ENCODE data around the gene PSTPIP1.

The PSTPIP1 gene

GRCh38 chr15:76998663-76999285 is 3.8 kb downstream of the PSTPIP1 start:
- DNase-seq (ENCODE audit: low read depth in 1 of 2, low spot score in 1 of 2) = no peak

DNA sequence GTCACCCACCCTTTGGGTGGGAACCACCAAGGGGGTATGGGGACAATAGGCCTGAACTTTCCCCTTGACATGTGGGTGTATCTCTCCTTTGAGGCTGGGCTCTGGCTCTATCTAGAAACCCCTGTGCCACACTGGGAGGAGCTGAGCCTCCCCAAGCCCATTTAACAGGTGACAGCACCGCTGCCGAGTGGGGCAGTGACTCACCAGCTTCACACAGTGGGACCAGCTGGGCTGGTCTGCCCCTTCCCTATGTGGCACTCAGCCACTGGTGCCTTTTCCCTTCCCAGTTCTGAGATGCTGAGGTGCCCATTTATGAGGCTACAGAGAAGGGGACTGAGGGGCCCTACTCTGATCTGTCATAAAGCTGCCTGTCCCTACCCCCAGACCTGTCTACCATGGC is 5.1 kb downstream of the PSTPIP1 start:
- DNase-seq (ENCODE audit: low read depth in 1 of 2, low spot score in 1 of 2) = no peak

DNA sequence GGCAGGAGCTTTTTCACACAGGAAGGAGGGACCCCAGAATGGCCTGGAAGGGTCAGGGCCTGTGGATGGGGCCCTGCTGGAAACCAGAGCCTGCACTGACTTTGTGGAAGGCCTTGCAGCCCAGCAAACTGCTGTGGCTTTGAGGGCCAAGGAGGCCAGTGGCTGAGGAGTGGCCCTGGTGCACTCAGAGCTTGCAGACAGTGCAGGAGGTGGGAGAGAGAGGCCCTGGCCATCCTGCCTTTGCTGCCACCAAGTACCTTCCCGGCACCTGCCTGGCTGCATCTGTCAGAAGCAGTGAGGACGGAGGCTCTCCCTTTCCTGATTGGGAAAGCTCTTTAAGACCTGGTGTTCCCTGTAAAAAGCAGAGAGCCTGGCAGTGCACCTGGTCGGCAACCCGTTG is 6.4 kb downstream of the PSTPIP1 start:
- no peak for DNase-seq (ENCODE audit: low read depth in 1 of 2, low spot score in 1 of 2)

DNA sequence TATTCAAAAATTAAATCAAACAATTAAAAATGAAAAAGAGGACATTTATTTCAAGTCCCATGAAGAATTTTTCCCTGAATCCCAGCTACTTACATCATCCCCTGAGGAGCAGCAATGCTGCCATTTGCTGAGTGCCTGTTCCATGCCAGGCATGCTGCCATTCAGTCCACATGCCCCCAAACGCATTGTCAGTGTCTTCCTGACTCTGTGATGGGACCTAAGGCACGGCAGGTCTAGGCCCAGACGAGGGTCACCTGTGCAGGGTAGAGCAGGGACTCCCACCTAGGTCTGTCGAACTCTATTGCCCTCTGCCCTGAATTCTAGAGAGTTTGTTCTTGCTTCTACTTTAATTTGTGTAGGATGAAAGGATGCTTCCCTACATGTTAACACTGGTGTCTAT is 7.0 kb downstream of the PSTPIP1 start:
- DNase-seq (ENCODE audit: low read depth in 1 of 2, low spot score in 1 of 2) = no peak

DNA sequence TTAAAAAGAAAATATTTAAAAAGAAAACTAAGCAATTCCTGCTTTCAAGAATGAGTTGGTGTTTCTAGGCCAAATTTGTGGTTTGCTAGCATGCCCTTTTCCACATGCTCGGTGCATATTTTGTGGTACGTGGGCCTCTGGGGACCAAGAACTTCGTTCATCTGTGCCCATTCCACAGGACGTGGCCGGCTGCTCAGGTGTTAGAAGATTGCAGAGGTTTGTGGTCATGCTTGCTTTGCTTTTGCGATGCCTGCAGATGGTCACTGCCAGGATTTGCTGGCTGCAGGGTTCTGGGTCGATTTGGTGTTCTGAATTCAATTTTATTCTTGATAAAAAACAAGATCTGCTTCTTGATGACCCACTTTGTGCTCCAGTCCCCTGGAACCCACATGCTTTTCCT is 7.5 kb downstream of the PSTPIP1 start:
- no peak for DNase-seq (ENCODE audit: low read depth in 1 of 2, low spot score in 1 of 2)

GRCh38 chr15:77002954-77003912 is 8.3 kb downstream of the PSTPIP1 start:
- DNase-seq (ENCODE audit: low read depth in 1 of 2, low spot score in 1 of 2) = peak; percentile 36 to 42

DNA sequence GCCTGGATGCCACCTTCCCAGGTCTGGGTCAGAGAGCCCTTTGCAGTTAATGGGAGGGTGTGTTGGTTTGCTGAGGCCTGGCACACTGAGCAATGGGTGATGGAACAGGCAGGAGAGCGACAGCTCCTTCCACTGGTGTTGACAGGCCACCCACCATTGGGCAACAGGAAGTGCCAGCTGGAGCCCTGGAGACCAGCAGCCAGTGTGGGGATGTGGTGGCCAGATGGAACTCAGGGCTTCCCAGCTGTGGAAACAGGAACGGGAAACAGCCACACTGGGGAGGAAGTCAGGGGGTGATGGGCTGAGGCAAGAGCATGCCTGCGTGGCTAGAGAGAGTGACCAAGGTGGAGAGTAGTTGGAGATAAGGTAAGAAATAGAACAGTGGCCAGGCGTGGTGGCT is 9.3 kb downstream of the PSTPIP1 start:
- DNase-seq (ENCODE audit: low read depth in 1 of 2, low spot score in 1 of 2) = no peak

DNA sequence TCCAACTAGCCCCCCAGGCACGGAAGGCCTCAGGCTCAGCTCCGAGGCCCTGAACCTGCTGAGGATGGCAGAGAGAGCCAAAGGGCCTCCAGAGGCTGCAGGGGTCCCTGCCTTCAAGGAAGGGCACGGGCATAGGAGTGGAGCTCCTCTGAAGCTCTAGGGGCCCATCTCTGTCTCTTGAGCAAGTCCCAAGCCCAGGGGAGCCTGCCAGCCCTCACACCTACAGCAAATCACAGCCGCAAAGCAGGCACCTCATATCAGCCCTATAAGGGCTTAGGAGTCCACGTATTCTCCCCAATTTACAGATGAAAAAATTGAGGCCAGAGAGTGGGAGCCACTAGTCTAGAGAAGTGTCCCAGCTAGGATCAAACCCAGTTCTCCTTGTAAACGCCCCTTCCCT is 14.2 kb downstream of the PSTPIP1 start:
- no peak for DNase-seq (ENCODE audit: low read depth in 1 of 2, low spot score in 1 of 2)

GRCh38 chr15:77009646-77010311 is 14.9 kb downstream of the PSTPIP1 start:
- DNase-seq (ENCODE audit: low read depth in 1 of 2, low spot score in 1 of 2) = no peak

- DNase-seq (ENCODE audit: low read depth in 1 of 2, low spot score in 1 of 2) = no peak
Observed at GRCh38 chr15:77010312-77010686, 15.4 kb downstream of the PSTPIP1 start.

GRCh38 chr15:77010857-77011256 is 15.9 kb downstream of the PSTPIP1 start:
- DNase-seq (ENCODE audit: low read depth in 1 of 2, low spot score in 1 of 2) = no peak

- no peak for DNase-seq (ENCODE audit: low read depth in 1 of 2, low spot score in 1 of 2)
Observed at GRCh38 chr15:77012117-77012712, 17.3 kb downstream of the PSTPIP1 start.

DNA sequence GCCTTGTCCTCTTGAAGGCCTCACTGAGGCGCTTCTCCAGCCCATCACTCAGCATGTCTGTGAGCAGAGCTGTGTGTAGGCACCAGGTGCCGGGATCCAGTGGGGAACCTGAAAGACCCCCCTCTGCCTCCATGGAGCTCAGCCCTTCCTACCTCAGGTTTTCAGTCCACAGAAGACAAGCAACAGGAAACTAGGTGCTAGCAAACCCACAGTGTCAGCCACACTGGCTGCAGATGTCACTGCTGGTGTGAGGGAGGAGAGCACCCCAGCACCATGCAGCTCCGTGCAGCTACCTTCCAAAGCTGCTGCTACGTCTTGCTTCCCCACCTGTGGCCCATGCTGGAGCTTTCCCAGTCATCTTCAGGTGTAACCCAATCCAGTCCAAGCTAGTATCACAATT is 17.9 kb downstream of the PSTPIP1 start:
- no peak for DNase-seq (ENCODE audit: low read depth in 1 of 2, low spot score in 1 of 2)

GRCh38 chr15:77013776-77014131 is 18.8 kb downstream of the PSTPIP1 start:
- DNase-seq (ENCODE audit: low read depth in 1 of 2, low spot score in 1 of 2) = peak; percentile 71 to 76

DNA sequence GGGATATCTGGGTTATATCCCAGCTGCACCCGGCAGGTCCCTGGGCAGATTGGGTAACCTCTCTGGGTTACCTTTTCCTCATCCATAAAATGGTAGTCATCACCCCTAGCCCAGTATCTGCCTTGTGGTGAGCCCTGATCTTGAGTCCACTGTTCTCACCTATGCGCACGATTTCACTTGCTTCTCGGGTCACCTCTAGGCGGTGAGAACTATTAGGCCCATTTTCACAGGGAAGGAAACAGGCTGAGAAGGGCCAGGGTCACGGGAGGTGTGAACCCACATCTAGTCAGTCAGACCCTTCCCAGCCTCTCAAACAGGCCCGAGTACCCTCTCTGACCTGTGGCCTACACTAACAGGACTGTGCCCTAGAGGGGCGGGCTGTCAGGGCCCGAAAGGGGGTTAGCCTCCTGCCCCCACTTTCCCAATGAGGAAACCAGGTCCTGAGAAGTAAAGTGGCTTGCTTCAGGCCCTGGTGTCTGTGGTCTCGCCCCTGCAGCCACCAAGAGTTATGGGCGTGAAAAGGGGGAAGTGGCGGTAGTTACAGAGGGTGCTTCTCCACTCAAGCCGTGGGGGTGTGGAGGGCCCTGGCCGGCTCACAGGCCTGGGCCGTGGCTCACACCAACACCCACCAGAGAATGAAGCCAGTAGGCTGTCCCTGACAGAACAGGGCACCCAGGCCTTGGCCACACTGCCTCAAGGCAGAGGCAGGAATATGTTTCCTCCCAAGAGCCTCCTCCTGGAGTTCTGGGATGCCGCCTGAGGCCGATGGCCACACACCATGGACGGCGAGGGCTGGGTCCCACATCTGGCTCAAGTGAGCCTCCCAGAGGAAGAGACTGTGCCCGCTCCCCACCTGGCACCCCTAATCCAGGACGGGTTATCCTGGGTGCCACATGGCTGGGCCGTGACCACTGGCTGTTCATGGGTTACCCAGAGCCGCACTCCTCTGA is 19.5 kb downstream of the PSTPIP1 start:
- no peak for DNase-seq (ENCODE audit: low read depth in 1 of 2, low spot score in 1 of 2)

- DNase-seq (ENCODE audit: low read depth in 1 of 2, low spot score in 1 of 2) = no peak
Observed at GRCh38 chr15:77015646-77016320, 20.9 kb downstream of the PSTPIP1 start.

GRCh38 chr15:77016321-77016695 is 21.4 kb downstream of the PSTPIP1 start:
- no peak for DNase-seq (ENCODE audit: low read depth in 1 of 2, low spot score in 1 of 2)

- DNase-seq (ENCODE audit: low read depth in 1 of 2, low spot score in 1 of 2) = no peak
Observed at GRCh38 chr15:77017091-77017660, 22.2 kb downstream of the PSTPIP1 start.

DNA sequence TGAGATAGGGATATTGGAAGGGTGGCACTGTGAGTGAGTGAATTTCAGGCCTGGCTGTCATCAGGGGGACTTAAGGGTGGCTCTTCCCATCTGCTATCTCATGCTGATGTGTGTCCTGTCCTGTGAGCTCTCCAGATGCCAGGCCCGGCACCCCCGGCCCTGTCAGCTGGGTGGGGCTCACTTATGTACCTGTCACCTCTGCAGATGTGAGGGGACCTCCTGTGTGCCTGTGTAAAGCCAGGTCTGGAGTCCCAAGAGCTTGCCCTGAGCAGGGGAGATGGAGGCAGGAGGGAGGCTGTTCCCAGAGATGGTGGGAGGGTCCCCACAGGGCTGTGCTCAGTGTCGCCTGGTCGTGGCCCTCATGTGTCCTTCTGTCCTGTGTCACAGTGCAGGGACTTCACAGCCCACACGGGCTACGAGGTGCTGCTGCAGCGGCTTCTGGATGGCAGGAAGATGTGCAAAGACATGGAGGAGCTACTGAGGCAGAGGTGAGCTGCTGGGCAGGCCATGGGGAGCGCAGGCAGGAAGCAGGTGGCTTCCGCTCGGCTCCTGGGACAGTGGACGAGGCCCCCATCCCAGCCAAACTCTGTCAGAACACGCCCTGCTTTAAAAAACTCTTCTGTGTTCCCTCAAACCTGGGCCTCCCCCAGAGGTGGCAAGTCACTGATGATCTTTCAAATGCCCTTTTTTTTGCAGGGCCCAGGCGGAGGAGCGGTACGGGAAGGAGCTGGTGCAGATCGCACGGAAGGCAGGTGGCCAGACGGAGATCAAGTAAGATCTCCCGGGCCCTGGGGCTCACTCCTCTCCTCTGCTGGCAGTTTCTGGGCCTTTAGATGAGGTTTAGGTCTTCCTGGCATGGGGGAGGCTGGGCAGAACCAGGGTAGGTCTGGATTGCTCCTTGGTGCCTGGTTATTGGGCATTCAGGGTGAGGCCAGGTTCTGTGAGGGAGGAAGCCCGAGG is 23.1 kb downstream of the PSTPIP1 start:
- DNase-seq (ENCODE audit: low read depth in 1 of 2, low spot score in 1 of 2) = no peak

All from stimulated activated CD4-positive, alpha-beta T cell treated with anti-CD3 and anti-CD28 coated beads, Interleukin-15, amount 100 ng/mL, for 1 hour (primary cell).